ENCODE data around the gene OR1L8.

OR1L8 gene

GRCh38 chr9:122552812-122553211, 30.4 kb downstream of the OR1L8 start, which contains the start of gene OR1N2:
Gene OR1N2, plus strand, starts transcription at chr9:122553112. Its CDS starts 100 bp downstream, at chr9:122553212.
- no CpG with 5 or more reads among the region's 2 CpGs for WGBS (ENCODE audit: extremely low coverage, insufficient coverage, insufficient read length)
- Histone ChIP-seq H2AFZ (ENCODE audit: insufficient read depth, low read length, poor library complexity) (no peak within 1 kb of the TSS), H3K9ac (ENCODE audit: low read length) (no peak within 1 kb of the TSS), H3K18ac (ENCODE audit: low read length) (no peak within 1 kb of the TSS), H4K12ac (ENCODE audit: low read depth, low read length) (no peak within 1 kb of the TSS), H3K4me2 (ENCODE audit: low read length) (no peak within 1 kb of the TSS), H2BK5ac (ENCODE audit: low read depth, low read length, poor library complexity) (no peak within 1 kb of the TSS), H2BK12ac (ENCODE audit: low read length) (no peak within 1 kb of the TSS), H3K27me3 (ENCODE audit: insufficient read depth, low read length) (no peaks in the 10 kb centered on the region), H3K79me1 (ENCODE audit: low read length) (no peaks in the 10 kb centered on the region), H3K14ac (ENCODE audit: low read length) (no peak within 1 kb of the TSS), H3K23ac (ENCODE audit: low read length) (peak within 1 kb of the TSS; percentile 98), H3K79me2 (ENCODE audit: control insufficient read depth, insufficient read depth, low read length, poor library complexity) (no peaks in the 10 kb centered on the region), H3K4ac (ENCODE audit: low read depth, low read length) (no peak within 1 kb of the TSS), H3K27ac (ENCODE audit: low read depth, low read length) (no peak within 1 kb of the TSS), H3K4me1 (ENCODE audit: control insufficient read depth in 1 of 2, insufficient read depth in 2 of 2, low read length in 2 of 2) (no peaks in the 10 kb centered on the region), H4K8ac (ENCODE audit: low read depth, low read length) (no peak within 1 kb of the TSS), H2BK120ac (ENCODE audit: insufficient read depth, low read length, poor library complexity) (no peak within 1 kb of the TSS), H3K4me3 (ENCODE audit: low read depth, low read length) (peak within 1 kb of the TSS; percentile 32), H4K91ac (ENCODE audit: low read depth, low read length) (no peak within 1 kb of the TSS), H3K36me3 (ENCODE audit: control insufficient read depth in 1 of 2, insufficient read depth in 2 of 2, low read length in 2 of 2) (no peaks in the 10 kb centered on the region), H3K9me3 (ENCODE audit: insufficient read depth, low read depth, low read length) (peaks cover 17% of the 10 kb centered on the region), H2AK5ac (ENCODE audit: low read length) (no peak within 1 kb of the TSS)
- no peak for DNase-seq

- Histone ChIP-seq H3K27ac (ENCODE audit: low read depth, low read length) (no peak overlapping the region), H3K14ac (ENCODE audit: low read length) (no peak overlapping the region), H2BK12ac (ENCODE audit: low read length) (no peak overlapping the region), H2AFZ (ENCODE audit: insufficient read depth, low read length, poor library complexity) (no peak overlapping the region), H3K36me3 (ENCODE audit: control insufficient read depth in 1 of 2, insufficient read depth in 2 of 2, low read length in 2 of 2) (no peaks in the 10 kb centered on the region), H2AK5ac (ENCODE audit: low read length) (no peak overlapping the region), H3K4me2 (ENCODE audit: low read length) (no peak overlapping the region), H3K23ac (ENCODE audit: low read length) (no peak overlapping the region), H3K9me3 (ENCODE audit: insufficient read depth, low read depth, low read length) (peaks cover 17% of the 10 kb centered on the region), H2BK5ac (ENCODE audit: low read depth, low read length, poor library complexity) (no peak overlapping the region), H4K12ac (ENCODE audit: low read depth, low read length) (no peak overlapping the region), H3K4me3 (ENCODE audit: low read depth, low read length) (no peak overlapping the region), H2BK120ac (ENCODE audit: insufficient read depth, low read length, poor library complexity) (no peak overlapping the region), H4K8ac (ENCODE audit: low read depth, low read length) (no peak overlapping the region), H3K18ac (ENCODE audit: low read length) (no peak overlapping the region), H3K4ac (ENCODE audit: low read depth, low read length) (no peak overlapping the region), H3K4me1 (ENCODE audit: control insufficient read depth in 1 of 2, insufficient read depth in 2 of 2, low read length in 2 of 2) (no peaks in the 10 kb centered on the region), H3K27me3 (ENCODE audit: insufficient read depth, low read length) (no peaks in the 10 kb centered on the region), H3K79me1 (ENCODE audit: low read length) (no peaks in the 10 kb centered on the region), H3K9ac (ENCODE audit: low read length) (no peak overlapping the region), H3K79me2 (ENCODE audit: control insufficient read depth, insufficient read depth, low read length, poor library complexity) (no peaks in the 10 kb centered on the region), H4K91ac (ENCODE audit: low read depth, low read length) (no peak overlapping the region)
- WGBS (ENCODE audit: extremely low coverage, insufficient coverage, insufficient read length), result no CpG with 5 or more reads among the region's 5 CpGs
- no peak for DNase-seq
These were observed 31.8 kb downstream of the OR1L8 start for GRCh38 chr9:122551371-122551770.

- no peak overlapping the region for H3K9ac ChIP-seq (ENCODE audit: low read length)
- no CpG with 5 or more reads among the region's 8 CpGs for WGBS (ENCODE audit: extremely low coverage, insufficient coverage, insufficient read length)
- H2AFZ ChIP-seq (ENCODE audit: insufficient read depth, low read length, poor library complexity), result no peak overlapping the region
- H3K36me3 ChIP-seq (ENCODE audit: control insufficient read depth in 1 of 2, insufficient read depth in 2 of 2, low read length in 2 of 2), result no peaks in the 10 kb centered on the region
- H4K91ac ChIP-seq (ENCODE audit: low read depth, low read length), result no peak overlapping the region
- H3K4ac ChIP-seq (ENCODE audit: low read depth, low read length), result no peak overlapping the region
- H4K12ac ChIP-seq (ENCODE audit: low read depth, low read length), result no peak overlapping the region
- peaks cover 6% of the 10 kb centered on the region for H3K9me3 ChIP-seq (ENCODE audit: insufficient read depth, low read depth, low read length)
- no peaks in the 10 kb centered on the region for H3K79me2 ChIP-seq (ENCODE audit: control insufficient read depth, insufficient read depth, low read length, poor library complexity)
- H2BK12ac ChIP-seq (ENCODE audit: low read length), result no peak overlapping the region
- no peaks in the 10 kb centered on the region for H3K27me3 ChIP-seq (ENCODE audit: insufficient read depth, low read length)
- no peak overlapping the region for H3K4me2 ChIP-seq (ENCODE audit: low read length)
- no peak overlapping the region for H2BK120ac ChIP-seq (ENCODE audit: insufficient read depth, low read length, poor library complexity)
- H2AK5ac ChIP-seq (ENCODE audit: low read length), result no peak overlapping the region
- H3K4me1 ChIP-seq (ENCODE audit: control insufficient read depth in 1 of 2, insufficient read depth in 2 of 2, low read length in 2 of 2), result no peaks in the 10 kb centered on the region
- no peak overlapping the region for H3K23ac ChIP-seq (ENCODE audit: low read length)
- no peak overlapping the region for H3K18ac ChIP-seq (ENCODE audit: low read length)
- H3K4me3 ChIP-seq (ENCODE audit: low read depth, low read length), result no peak overlapping the region
- no peak overlapping the region for H3K14ac ChIP-seq (ENCODE audit: low read length)
- DNase-seq, result no peak
- H3K27ac ChIP-seq (ENCODE audit: low read depth, low read length), result no peak overlapping the region
- H4K8ac ChIP-seq (ENCODE audit: low read depth, low read length), result no peak overlapping the region
- no peaks in the 10 kb centered on the region for H3K79me1 ChIP-seq (ENCODE audit: low read length)
- no peak overlapping the region for H2BK5ac ChIP-seq (ENCODE audit: low read depth, low read length, poor library complexity)
These were observed 37.0 kb downstream of the OR1L8 start for GRCh38 chr9:122546196-122546595.

DNA sequence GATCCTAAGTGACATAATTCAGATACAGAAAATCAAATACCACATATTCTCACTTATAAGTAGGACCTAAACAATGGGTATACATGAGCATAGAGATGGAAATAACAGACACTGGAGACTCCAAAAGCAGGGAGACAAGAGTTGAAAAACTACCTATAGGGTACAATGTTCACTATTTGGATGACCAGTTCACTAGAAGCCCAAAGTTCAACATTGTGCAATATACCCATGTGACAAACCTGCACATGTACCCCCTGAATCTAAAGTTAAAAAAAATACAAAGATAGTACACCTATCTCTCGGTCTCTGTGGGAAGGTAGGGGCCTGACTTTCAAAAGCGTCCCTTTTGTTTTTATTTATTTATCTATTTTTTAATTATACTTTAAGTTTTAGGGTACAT, 44.4 kb downstream of the OR1L8 start:
- H3K36me3 ChIP-seq (ENCODE audit: control insufficient read depth in 1 of 2, insufficient read depth in 2 of 2, low read length in 2 of 2), result no peaks in the 10 kb centered on the region
- peaks cover 8% of the 10 kb centered on the region for H3K9me3 ChIP-seq (ENCODE audit: insufficient read depth, low read depth, low read length)
- H3K4me3 ChIP-seq (ENCODE audit: low read depth, low read length), result no peak overlapping the region
- H3K9ac ChIP-seq (ENCODE audit: low read length), result no peak overlapping the region
- H2AK5ac ChIP-seq (ENCODE audit: low read length), result no peak overlapping the region
- no CpG with 5 or more reads among the region's 2 CpGs for WGBS (ENCODE audit: extremely low coverage, insufficient coverage, insufficient read length)
- no peak overlapping the region for H2BK5ac ChIP-seq (ENCODE audit: low read depth, low read length, poor library complexity)
- no peak overlapping the region for H3K23ac ChIP-seq (ENCODE audit: low read length)
- no peak overlapping the region for H4K91ac ChIP-seq (ENCODE audit: low read depth, low read length)
- H3K79me1 ChIP-seq (ENCODE audit: low read length), result no peaks in the 10 kb centered on the region
- no peak overlapping the region for H4K12ac ChIP-seq (ENCODE audit: low read depth, low read length)
- H2BK12ac ChIP-seq (ENCODE audit: low read length), result no peak overlapping the region
- DNase-seq, result no peak
- no peaks in the 10 kb centered on the region for H3K27me3 ChIP-seq (ENCODE audit: insufficient read depth, low read length)
- H3K14ac ChIP-seq (ENCODE audit: low read length), result no peak overlapping the region
- no peak overlapping the region for H3K18ac ChIP-seq (ENCODE audit: low read length)
- no peak overlapping the region for H4K8ac ChIP-seq (ENCODE audit: low read depth, low read length)
- no peak overlapping the region for H3K4me2 ChIP-seq (ENCODE audit: low read length)
- H2BK120ac ChIP-seq (ENCODE audit: insufficient read depth, low read length, poor library complexity), result no peak overlapping the region
- H3K79me2 ChIP-seq (ENCODE audit: control insufficient read depth, insufficient read depth, low read length, poor library complexity), result no peaks in the 10 kb centered on the region
- no peak overlapping the region for H3K27ac ChIP-seq (ENCODE audit: low read depth, low read length)
- no peak overlapping the region for H3K4ac ChIP-seq (ENCODE audit: low read depth, low read length)
- no peak overlapping the region for H2AFZ ChIP-seq (ENCODE audit: insufficient read depth, low read length, poor library complexity)
- H3K4me1 ChIP-seq (ENCODE audit: control insufficient read depth in 1 of 2, insufficient read depth in 2 of 2, low read length in 2 of 2), result no peaks in the 10 kb centered on the region
